ENCODE data around the gene SMPD3. TPM values are rescaled to one million over a fixed set of nuclear protein-coding genes. Genes with fewer than 3 reads are reported as not detected.

Gene SMPD3
- total RNA-seq, 1 donor from 2014 or later, result 1.2 TPM

DNA sequence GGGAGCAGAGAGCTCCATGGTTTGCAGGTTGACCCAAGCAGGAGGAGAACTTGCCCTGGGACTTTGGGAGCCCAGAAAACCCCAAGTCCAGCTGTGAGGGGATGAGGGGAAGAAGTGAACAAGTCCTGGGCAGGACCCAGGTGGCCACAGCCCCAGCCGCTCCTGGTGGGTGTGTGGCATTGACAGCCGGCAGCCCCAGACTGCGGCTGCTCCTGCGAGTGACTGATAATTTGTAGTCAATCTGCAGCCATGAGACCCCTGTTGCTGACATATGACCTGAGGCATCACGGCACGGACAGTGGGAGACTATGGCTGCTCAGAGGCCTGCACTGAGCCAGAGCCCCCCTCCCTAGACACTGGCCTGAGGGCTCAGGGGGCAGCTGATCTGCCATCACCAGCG, 71.1 kb downstream of the SMPD3 start:
- intact Hi-C loops (cut with DNase I), result no loop called here
- ATAC-seq, result no peak
- DNase-seq (ENCODE audit: low spot score), result no peak

DNA sequence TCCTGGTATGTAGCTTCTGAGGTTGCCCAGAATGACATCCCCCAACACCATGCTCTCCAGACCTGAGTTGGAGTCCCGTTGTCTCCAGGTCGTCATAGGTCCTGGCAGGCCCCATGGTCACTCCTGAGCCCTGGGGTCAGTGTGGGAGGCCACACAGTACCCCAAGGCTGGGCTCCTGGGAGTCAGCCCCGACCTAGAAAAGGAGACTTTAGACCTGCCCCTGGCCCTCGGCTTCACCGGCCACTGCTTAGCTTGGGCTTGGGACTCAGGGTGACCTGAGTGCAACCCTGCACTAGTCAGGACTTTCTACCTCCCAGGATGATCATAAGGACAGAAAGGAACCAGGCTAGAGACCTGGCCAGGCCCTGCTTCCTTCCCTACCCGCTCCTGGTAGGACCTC, 71.7 kb downstream of the SMPD3 start:
- intact Hi-C loops (cut with DNase I), result no loop called here
- ATAC-seq (no peak), DNase-seq (ENCODE audit: low spot score) (no peak)

DNA sequence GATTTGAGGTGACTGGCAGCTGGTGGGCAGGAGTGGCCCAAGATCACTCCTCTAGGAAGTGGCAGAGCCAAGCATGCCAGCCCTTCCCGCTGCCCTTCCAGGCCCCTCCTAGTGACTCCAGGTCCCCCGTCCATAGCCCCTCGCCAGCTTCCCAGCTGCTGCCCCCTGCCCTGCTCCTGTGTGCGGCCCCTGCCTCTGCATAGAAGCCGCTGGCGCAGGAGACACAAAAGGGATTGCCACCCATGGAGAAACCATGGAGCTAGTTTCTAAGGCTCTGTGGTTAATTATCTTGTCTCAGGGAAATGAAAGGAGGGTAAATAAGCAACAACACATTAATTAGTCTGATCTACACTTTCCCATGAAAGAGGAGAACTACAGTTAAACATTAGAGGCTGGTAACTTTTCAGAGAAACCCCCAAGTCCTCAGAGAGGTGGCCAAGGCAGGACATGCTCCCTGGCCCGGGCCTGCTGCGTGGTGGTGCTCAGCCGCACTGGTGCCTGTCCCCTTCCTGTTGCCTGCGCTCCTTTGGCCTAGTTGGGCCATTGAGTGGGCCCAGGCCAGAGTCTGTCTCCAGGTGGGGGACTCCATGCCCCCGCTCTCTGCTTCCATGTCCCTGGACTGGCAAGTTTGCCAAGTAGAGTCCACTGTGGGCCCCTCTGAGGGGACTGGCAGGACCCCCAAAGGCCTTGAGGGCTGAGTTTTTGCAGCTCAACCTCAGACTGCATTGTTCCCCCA, 72.3 kb downstream of the SMPD3 start:
- no peak for DNase-seq (ENCODE audit: low spot score)
- ATAC-seq, result no peak
- intact Hi-C loops (cut with DNase I), result no loop called here

DNA sequence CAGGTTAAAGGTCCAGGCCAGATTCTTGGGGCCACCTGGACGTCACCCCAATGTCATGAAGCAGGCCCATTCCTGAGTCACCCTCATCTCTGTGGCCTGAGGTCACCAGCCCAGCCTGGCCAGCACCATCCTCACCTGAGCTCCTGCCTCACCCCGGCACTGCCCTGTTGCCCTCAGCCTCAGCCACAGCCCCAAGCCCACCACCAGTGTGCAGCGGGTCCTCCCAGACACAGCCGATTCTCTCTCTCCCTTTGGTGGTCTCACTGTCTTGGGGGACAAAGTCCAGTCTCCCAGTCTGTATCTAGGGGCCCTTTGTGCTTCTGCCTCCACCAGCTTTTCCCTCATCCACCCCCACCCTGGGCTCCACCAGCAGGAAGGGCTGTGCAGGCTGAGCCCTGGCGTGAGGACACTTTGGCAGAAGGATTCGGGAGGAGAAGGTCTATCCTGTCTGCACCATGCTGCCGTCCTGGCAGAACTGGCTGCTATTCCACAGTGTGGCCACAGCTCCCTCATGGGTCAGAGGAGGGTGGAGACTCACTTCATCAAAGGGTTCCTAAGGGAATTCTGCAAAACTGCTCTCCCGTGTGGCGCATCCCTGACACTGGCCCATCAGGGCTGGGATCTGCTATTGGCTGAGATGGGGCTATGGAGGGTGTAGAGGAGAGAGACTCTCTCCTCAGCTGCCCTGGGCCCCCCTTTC, 73.2 kb downstream of the SMPD3 start:
- DNase-seq (ENCODE audit: low spot score) (no peak), ATAC-seq (no peak)
- intact Hi-C loops (cut with DNase I), result no loop called here

DNA sequence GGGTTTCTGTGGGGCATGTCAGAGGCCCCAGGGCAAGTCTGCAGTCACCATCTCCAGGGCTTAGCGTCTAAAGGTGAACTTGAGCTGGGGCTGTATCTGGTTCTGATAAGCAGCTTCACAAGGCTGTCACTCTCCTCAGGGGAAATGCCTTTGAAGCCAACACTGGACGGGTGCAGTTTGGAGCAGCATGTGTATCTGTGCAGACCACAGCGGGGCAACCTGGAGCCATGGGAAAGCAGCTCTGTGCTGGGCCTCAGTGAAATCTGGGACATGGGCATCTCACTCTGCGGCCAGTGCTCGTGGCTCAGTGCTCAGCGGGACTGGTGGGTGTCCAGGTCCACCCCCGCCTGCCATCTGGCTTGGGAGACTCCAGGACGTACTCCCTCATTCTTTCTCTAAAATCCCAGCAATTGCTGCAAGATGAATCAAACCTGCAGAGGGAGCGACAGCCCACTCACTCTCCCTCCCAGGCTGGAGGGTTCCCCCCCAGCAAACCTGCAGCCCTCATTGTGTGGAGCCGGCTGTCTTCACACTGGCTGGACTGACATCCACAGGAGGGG, 74.0 kb downstream of the SMPD3 start:
- intact Hi-C loops (cut with DNase I), result no loop called here
- ATAC-seq (no peak), DNase-seq (ENCODE audit: low spot score) (no peak)

DNA sequence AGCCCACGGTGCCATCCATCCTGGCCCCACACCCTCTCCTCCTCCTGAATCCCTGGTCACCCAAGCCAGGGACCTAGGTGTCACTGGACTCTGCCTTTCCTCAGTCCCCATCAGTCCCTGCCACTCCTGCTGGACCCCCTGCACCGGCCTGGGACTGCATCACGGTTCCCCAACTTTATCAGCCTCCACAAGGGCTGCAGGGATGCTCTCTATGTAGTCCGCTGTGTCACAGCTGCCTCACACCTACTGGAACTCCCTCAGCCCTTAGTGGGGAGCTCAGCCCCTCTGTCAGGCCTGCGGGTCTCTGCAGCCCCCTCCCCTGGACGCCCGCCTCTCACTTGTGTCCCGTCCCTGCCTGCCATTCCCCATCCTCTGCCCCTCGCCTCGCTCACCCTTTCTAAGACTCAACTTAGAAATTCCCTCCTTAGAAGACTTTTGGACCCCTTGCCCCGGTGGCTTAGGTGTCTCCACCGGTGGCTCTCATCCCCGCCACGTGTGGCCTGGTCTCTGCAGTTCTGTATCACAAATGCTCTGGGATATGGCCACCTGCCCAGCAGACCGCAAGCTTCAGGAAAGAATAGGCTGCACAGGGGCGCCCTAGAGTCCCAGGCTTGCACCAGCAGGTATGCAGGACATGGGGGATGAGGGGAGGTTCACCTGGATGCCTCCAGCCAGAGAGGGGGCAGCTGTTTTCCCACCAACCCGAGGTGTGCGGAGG, 74.6 kb downstream of the SMPD3 start:
- ATAC-seq (no peak), DNase-seq (ENCODE audit: low spot score) (no peak)
- intact Hi-C loops (cut with DNase I), result no loop called here

DNA sequence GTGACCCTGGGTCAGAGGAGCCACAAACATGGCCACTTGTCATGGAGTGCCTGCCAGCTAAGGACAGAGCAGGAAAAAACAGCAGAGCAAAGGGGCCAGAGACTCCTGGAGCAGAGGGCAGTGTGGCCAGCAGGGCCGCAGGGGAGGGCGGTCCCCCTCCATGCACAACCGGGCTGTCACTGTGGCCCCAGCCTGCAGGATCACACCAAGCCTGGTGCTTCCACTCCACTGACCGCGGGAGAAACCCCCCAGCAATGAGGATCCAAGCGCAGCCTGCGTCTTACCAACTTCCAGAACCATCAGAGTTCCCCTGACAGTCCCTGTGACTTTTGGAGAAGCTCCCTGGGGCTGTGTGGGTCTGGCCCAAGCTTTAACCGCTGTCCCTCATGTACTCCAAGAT, 75.5 kb downstream of the SMPD3 start:
- ATAC-seq (no peak), DNase-seq (ENCODE audit: low spot score) (no peak)
- intact Hi-C loops (cut with DNase I), result no loop called here

DNA sequence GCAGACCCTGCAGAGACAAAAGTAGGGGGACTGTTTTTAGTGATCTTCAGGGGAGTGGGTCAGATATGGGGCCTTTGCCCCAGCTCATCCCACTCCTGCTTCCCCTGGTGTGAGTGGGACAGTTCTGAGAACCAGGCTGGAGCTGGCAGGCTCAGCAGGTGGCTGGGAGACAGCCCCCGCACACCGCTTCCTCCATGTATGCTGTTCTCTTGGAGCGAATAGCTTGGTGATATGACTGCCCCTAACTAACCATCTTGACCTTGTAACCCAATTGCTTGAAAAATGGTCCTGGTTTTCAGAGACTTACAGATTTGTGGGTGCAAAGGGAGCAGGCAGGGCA, 76.0 kb downstream of the SMPD3 start:
- DNase-seq (ENCODE audit: low spot score), result no peak
- intact Hi-C loops (cut with DNase I), result no loop called here
- no peak for ATAC-seq

DNA sequence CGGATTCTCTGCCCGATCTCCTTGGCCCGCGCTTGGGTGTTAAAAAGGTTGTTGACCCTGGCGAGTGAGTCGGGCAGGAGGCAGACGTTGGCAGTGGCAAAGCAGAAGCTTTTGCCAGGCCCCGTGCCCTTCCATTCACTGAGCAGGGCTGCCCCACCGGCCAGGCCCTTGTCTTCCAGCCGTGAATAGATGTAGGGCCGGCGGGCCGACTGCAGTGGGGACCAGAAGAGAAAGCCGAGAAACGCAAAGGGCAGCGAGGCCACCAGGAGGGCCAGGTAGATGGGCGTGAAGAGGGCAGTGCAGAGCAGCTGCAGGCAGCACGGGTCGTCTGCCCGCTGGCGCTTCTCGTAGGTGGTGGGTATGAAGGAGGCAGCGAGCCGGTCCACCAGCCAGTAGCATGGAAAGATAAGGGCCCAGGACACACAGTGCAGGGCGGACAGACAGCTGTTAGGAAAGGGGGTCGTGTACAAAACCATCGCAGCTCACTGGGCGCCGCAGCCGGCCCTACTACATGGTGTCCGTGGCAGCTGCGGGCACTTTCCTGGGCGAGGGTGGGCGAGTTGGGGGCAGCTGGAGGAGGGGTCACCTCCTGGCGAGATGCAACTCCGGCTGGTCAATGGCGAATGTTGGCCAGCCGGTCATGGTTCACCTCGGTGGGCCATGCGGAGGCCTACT, 76.5 kb downstream of the SMPD3 start:
- DNase-seq (ENCODE audit: low spot score), result no peak
- no peak for ATAC-seq
- intact Hi-C loops (cut with DNase I), result loop anchor here (2.0 kb wide), 1 partner anchor 59 kb away; no protein-coding TSS in a partner anchor

DNA sequence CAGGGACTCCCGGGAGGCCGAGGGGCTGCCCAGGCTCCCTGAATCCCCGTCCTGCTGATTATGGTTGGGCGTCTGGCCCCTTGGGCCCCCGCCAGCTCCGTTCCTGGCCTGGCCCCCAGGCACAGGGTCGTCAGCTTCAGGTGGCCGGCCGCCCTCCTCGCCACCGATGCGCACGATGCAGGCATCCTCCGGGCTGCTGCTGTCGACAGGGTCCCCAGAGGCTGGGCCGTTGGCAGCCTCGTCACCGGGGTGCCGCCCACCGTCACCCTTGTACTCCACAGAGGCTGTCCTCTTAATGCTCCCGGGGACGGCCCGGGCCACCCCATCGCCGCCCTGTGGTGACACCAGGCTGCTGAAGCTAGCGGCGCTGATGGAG, 77.0 kb downstream of the SMPD3 start:
- DNase-seq (ENCODE audit: low spot score) (no peak), ATAC-seq (no peak)
- intact Hi-C loops (cut with DNase I), result loop anchor here (2.0 kb wide), 1 partner anchor 60 kb away; no protein-coding TSS in a partner anchor

DNA sequence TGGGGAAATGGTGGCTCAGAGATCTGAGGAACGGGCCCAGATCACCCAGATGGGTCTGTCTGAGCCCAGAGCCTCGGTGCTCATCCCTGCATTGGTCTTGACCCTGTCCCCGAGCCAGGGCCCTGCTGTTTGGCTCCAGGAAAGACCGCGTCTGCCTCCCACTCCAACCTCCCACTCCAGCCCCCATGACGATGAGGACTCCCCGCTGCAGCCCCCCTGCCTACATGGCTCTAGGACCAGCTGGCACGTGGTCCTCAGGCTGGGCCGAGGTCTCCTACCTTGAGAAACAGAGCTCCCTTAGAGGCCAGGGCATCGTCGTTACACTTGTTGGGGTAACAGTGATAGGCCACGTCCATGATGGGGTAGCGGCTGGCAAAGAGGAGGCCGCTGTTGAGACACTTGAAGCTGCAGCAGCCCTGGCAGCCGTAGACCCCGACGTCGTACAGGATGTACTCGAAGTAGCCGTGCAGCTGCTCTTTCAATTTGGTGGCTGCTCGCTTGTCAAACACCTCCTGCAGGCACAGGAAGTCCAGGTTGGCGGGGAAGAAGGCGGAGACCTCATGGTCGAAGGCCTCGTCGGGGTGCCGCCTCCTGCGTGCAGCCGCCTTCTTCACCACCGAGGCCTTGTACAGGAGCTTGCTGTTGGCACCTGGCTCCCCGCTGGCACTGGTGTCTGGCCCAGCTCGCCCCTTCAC, 77.6 kb downstream of the SMPD3 start:
- DNase-seq (ENCODE audit: low spot score) (no peak), ATAC-seq (no peak)
- intact Hi-C loops (cut with DNase I), result loop anchor here (2.0 kb wide), 1 partner anchor 60 kb away; no protein-coding TSS in a partner anchor

DNA sequence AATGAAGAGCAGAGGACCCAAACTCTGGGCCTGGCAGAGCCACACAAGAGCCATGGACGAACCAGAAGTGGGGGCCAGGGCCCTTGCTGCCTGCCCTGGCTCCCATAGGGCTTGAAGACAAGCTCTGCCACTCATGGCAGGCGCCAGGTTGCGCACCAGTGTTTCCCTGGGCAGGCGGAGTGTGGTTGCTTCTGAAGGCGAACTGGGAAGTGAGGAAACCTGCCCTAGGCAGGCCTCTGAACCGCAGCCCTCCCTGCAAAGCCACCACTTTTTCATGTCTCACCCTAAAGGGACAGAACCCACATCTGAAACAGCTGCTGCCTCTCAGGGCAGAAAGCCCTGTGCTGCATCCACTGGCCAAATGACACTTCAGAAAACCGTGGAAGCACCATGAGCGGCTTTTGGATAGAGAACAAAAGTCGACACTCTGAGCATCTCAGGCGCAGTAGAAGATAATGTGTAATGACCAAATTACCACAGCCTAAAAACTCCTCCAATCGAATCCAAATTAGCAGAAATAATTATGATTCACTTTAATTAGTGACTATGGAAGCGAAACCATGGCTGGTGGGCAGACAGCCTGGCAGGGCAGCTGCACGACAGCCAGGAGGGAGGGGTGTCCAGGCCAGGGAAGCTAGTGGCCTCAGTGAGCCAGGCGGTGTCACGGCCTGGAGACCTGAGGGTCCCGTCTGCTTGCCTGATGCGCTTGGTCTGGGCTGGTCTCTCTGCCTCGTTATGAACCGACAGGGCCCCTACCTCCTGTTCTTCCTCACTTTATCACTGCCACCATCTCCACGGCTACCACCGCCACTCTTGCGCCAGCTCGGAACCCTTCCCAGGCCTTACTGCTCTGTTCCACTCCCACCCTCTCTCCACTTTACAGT, 78.4 kb downstream of the SMPD3 start:
- intact Hi-C loops (cut with DNase I), result loop anchor here (2.0 kb wide), 1 partner anchor 61 kb away; no protein-coding TSS in a partner anchor
- ATAC-seq, result no peak
- DNase-seq (ENCODE audit: low spot score), result no peak

DNA sequence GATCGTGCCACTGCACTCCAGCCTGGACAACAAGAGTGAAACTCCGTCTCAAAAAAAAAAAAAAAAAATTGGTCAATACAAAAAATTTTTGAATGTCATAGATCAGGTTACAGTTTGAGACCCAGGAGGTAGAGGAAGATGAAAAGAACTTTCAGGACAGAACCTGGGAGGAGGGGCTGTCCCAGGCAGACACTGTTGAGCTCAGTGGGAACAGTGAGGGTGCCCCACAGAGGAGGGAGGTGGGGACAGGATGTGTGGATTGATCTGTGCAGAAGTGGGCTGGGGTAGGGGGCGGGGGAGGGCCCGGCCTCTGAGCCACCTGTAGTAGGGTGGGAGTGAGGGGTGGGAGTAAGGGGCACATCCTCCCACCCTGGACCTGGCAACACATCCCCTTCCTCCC, 79.1 kb downstream of the SMPD3 start:
- DNase-seq (ENCODE audit: low spot score), result no peak
- intact Hi-C loops (cut with DNase I), result no loop called here
- ATAC-seq, result no peak

DNA sequence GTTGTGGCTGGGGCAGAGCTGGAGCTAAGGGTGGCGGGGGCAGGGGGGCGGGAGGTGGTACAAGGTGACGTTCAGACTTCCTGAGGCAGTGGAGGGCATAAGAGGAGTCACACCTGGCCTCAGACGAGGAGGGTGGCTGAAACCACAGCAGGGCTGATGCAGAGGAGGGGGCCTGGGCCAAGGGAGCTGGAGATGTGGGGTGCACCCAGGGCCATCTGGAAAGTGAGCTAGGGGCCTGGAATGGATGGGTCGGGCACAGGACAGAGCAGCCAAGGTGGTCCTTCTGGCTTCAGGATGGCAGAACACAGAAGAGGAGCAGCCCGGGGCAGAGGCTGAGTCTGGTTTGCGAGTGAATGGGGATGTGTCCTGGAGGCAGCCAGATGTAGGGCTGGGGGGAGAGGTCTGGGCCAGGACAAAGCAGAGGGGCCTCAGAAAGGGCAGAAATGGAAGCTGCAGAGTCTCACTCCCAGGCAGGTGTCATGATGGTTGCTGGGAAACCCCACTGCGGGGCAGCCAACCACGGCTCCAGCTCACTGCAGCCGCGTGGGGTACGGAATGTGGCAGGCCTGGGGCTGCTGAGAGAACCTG, 79.9 kb downstream of the SMPD3 start:
- intact Hi-C loops (cut with DNase I), result no loop called here
- ATAC-seq (no peak), DNase-seq (ENCODE audit: low spot score) (no peak)

DNA sequence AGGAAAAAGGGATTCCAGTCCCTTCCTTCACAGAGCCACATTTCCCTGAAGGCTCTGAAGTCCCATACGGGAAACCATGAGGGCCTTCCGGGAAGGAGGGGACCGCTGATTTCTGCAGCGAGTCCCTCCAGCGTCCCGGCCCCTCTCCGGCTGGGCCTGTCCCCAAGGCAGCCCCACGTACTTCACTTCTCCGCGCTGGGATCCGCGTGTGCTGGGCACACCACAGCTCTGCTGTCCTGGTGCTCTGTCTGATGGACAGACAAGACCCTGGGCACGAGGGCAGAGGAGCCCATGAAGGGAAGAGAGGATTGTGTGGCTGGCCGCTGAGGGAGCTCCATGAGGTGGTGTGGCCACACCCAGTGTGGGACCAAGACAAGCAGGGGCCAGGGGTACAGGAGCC, 80.4 kb downstream of the SMPD3 start:
- intact Hi-C loops (cut with DNase I), result no loop called here
- no peak for DNase-seq (ENCODE audit: low spot score)
- ATAC-seq, result no peak

DNA sequence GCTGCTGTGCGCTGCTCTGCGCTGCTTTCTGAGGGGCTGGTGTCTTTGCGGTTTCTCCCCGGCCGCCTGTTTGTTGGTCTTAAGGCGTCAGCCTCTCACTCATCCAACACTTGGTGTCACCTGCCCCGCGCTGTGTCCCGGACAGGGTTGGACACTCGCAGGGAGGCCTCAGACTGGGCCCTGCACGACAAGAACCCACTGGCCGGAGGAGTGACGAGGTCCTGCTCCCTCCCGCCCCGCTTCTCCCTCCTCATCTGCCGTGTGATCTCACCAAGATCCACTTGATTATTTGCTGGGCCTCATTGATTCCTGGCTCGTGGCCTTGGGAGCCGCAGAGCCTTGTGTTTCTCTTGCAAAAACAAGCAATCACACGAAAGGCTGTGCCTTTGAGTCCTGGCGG, 80.9 kb downstream of the SMPD3 start:
- DNase-seq (ENCODE audit: low spot score) (no peak), ATAC-seq (no peak)
- intact Hi-C loops (cut with DNase I), result no loop called here

DNA sequence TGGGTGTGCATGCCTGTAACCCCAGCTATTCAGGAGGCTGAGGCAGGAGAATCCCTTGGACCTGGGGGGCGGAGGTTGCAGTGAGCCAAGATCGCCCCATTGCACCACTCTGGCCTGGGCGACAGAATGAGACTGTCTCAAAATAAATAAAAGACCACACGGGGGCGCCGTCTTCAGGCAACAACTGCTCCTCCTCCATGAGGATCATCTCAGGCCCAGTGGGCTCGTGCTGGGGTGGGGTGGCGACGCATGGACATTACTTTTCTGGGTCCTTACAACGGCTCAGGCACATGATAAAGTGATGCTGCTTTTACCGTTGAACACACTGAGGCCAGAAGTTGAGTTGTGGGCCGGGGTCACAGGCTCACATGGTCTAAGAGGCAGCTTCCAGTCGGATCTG, 81.3 kb downstream of the SMPD3 start:
- ATAC-seq, result no peak
- DNase-seq (ENCODE audit: low spot score), result no peak
- intact Hi-C loops (cut with DNase I), result no loop called here

DNA sequence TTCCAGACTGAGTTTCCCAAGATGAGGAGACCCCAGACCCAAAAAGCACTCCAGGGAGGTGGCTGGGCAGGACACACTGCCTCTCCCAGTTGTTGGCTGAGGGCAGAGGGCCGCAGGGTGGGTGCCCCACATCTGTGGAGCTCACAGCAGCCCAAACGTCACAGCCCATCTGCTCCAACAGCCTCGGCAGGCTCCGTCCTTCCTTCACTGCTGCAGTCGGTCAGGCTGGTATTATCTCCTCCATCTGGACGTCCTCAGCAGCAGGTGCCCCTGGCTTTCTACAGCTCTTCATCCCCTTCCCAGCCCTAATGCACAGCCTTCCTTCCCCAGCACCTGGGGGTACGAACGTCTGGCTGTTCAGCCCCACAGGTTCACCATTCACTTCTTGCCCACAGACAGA, 82.2 kb downstream of the SMPD3 start:
- ATAC-seq, result no peak
- DNase-seq (ENCODE audit: low spot score), result no peak
- intact Hi-C loops (cut with DNase I), result no loop called here
